B cell (primary cell): ENCODE data around the gene CAMK1D. TPM values are rescaled to one million over a fixed set of nuclear protein-coding genes. Genes with fewer than 3 reads are reported as not detected.

Experiments used
- ATAC-seq: fragments of 200-7000 bp; cut with Tn5 transposase; one replicate; pipeline ENCODE4 v1.10.0; 2021; ENCODE audit warnings: low read depth, mild to moderate bottlenecking, moderate number of reproducible peaks, moderate library complexity
- CTCF ChIA-PET: fragments of 350-600 bp; sonication (Branson Sonifier 250); formaldehyde crosslinking; loops from one replicate; lab custom pipeline; 2021; ENCODE audit warnings: antibody characterized with exemption, inconsistent platforms; lab: Charles Lee
- POLR2A ChIA-PET: fragments of 350-600 bp; sonication (Branson Sonifier 250); formaldehyde crosslinking; loops from one replicate; lab custom pipeline; 2021; ENCODE audit warnings: antibody characterized with exemption; lab: Charles Lee
- DNase-seq: peaks from one replicate; pipeline ENCODE4 v3.0.0; 2013
- H2AFZ ChIP-seq: 2 replicates; pipeline ENCODE4 v1.6.1; 2012; ENCODE audit warnings: mild to moderate bottlenecking, low read depth, low read length; ENCODE audit not compliant: insufficient read depth, poor library complexity, severe bottlenecking
- H3K27ac ChIP-seq, 2 donors: 1 replicate in 1 of 2; 2 replicates in 1 of 2; pipeline ENCODE4 v1.5.1; 2012 to 2013; ENCODE audit warnings: low read length in 2 of 2, mild to moderate bottlenecking in 2 of 2, moderate library complexity in 1 of 2
- H3K27me3 ChIP-seq, 4 experiments: fragments of 200-600 bp in 1 of 4; sonication (generic) in 1 of 4; replicated peaks in 1 of 4; 1 replicate in 2 of 4; 2 replicates in 2 of 4; pipeline versions ENCODE4 v1.6.1 to v1.7.0; 2013 to 2016; ENCODE audit warnings: low read length in 3 of 4, mild to moderate bottlenecking in 2 of 4, mixed read lengths in 1 of 4, moderate library complexity in 1 of 4; ENCODE audit not compliant: insufficient read depth in 4 of 4, control insufficient read depth in 3 of 4; ENCODE audit errors: control extremely low read depth in 1 of 4
- H3K36me3 ChIP-seq, 2 experiments: replicated peaks in 1 of 2; 1 replicate in 1 of 2; 2 replicates in 1 of 2; pipeline versions ENCODE4 v1.6.1 to v1.7.1; 2013; ENCODE audit warnings: low read length in 1 of 2; ENCODE audit not compliant: insufficient read depth in 2 of 2, control insufficient read depth in 1 of 2; ENCODE audit errors: control extremely low read depth in 1 of 2, extremely low read depth in 1 of 2
- H3K4me1 ChIP-seq, 2 donors: fragments of 200-600 bp in 1 of 2; sonication (generic) in 1 of 2; 1 replicate in 1 of 2; 2 replicates in 1 of 2; pipeline versions ENCODE4 v1.5.1 to v1.6.1; 2013 to 2017; ENCODE audit warnings: low read length in 2 of 2; ENCODE audit not compliant: control insufficient read depth in 2 of 2, insufficient read depth in 2 of 2
- H3K4me2 ChIP-seq: replicated peaks from 2 replicates; pipeline ENCODE3; 2012; ENCODE audit warnings: mild to moderate bottlenecking, low read depth, low read length; ENCODE audit not compliant: poor library complexity, severe bottlenecking
- H3K4me3 ChIP-seq, 5 experiments: fragments of 200-600 bp in 1 of 5; sonication (generic) in 1 of 5; 1 replicate in 3 of 5; 2 replicates in 2 of 5; pipeline versions ENCODE4 v1.5.1 to v1.7.0; 2011 to 2016; ENCODE audit warnings: low read length in 4 of 5, mild to moderate bottlenecking in 4 of 5, low read depth in 2 of 5, control low read depth in 1 of 5, moderate library complexity in 1 of 5; ENCODE audit not compliant: insufficient read depth in 1 of 5; ENCODE audit errors: control extremely low read depth in 1 of 5, extremely low read depth in 1 of 5
- H3K79me2 ChIP-seq: fragments of 200-600 bp; sonication (generic); one replicate; pipeline ENCODE4 v1.6.0; 2016; ENCODE audit warnings: low read length; ENCODE audit not compliant: control insufficient read depth, insufficient read depth
- H3K9ac ChIP-seq: fragments of 200-600 bp; sonication (generic); 2 replicates; pipeline ENCODE4 v1.6.1; 2017; ENCODE audit warnings: mild to moderate bottlenecking, low read length, moderate library complexity
- H3K9me3 ChIP-seq, 3 donors: one replicate each; pipeline versions ENCODE4 v1.6.1 to v1.7.1; 2013; ENCODE audit warnings: low read length in 2 of 3; ENCODE audit not compliant: control insufficient read depth in 2 of 3, insufficient read depth in 1 of 3; ENCODE audit errors: control extremely low read depth in 1 of 3
- H4K20me1 ChIP-seq: 2 replicates; pipeline ENCODE4 v1.6.0; 2012; ENCODE audit warnings: mild to moderate bottlenecking, low read length; ENCODE audit not compliant: insufficient read depth, control insufficient read depth, poor library complexity, severe bottlenecking
- H3K27ac Mint-ChIP-seq: one replicate; pipeline ENCODE4 v1.8.0; 2021; ENCODE audit warnings: mixed read lengths
- H3K27me3 Mint-ChIP-seq: one replicate; pipeline ENCODE4 v1.8.0; 2021; ENCODE audit warnings: mixed read lengths
- H3K4me1 Mint-ChIP-seq: one replicate; pipeline ENCODE4 v1.8.0; 2021; ENCODE audit warnings: mixed read lengths
- H3K4me3 Mint-ChIP-seq: one replicate; pipeline ENCODE4 v1.8.0; 2021; ENCODE audit warnings: mixed read lengths
- H3K9me3 Mint-ChIP-seq: one replicate; pipeline ENCODE4 v1.8.0; 2022; ENCODE audit warnings: mixed read lengths; ENCODE audit not compliant: insufficient read depth
- CTCF ChIP-seq: fragments of 200-600 bp; IDR thresholded peaks from one replicate; pipeline ENCODE4 v1.8.0; 2022; ENCODE audit warnings: antibody characterized with exemption, mild to moderate bottlenecking
- EZH2 ChIP-seq: IDR thresholded peaks from 2 replicates; pipeline ENCODE4 v1.6.1; 2012; ENCODE audit warnings: borderline replicate concordance, low read depth, mild to moderate bottlenecking, moderate library complexity, low read length; ENCODE audit not compliant: insufficient read depth, poor library complexity, severe bottlenecking
- WGBS: methylation state at CpG from one replicate; pipeline ENCODE4 v1.1.5; 2013; ENCODE audit warnings: missing lambda C conversion rate; ENCODE audit not compliant: insufficient coverage; 5-methylcytosine and 5-hydroxymethylcytosine counted together
- intact Hi-C: fragments of 100-400 bp; cut with micrococcal nuclease; formaldehyde crosslinking; loops from one replicate; pipeline ENCODE4 v1.10.0; 2022
- polyA plus RNA-seq: library from polyadenylated mRNA; depleted of rRNA; stranded (reverse); fragments of >200 nt; gene quantifications from 2 replicates; pipeline ENCODE4 v1.2.3, GENCODE V29; 2012
- total RNA-seq, 2 donors: library from RNA; stranded (reverse); fragments of 120-200 nt in 1 of 2; gene quantifications; 1 replicate in 1 of 2; 2 replicates in 1 of 2; pipeline versions ENCODE4 v1.2.3 to v1.2.4, GENCODE V29; 2013 to 2022

Gene CAMK1D
- total and polyA plus RNA-seq, 2 donors (not counting 1 experiment from before 2014, with no cell fraction given) = 34.1 to 69.7 TPM

- no peaks in the 10 kb centered on the region for H3K9me3 ChIP-seq
- H3K27ac Mint-ChIP-seq = no peak overlapping the region
- H3K4me1 ChIP-seq = peaks cover 10 to 15% of the 10 kb centered on the region in 2 donors
- H3K36me3 ChIP-seq = peaks cover 0 to 2% of the 10 kb centered on the region in 2 experiments
- H2AFZ ChIP-seq = no peak overlapping the region
- WGBS = 97% methylated on average over 17 of the region's 17 CpGs
- H3K4me1 Mint-ChIP-seq = peaks cover 26% of the 10 kb centered on the region
- no peaks in the 10 kb centered on the region for H3K27me3 ChIP-seq
- peaks cover 77% of the 10 kb centered on the region for H4K20me1 ChIP-seq
- no peak for ATAC-seq
- H3K4me3 ChIP-seq = no peak overlapping the region
- DNase-seq = no peak
- no peak for TF ChIP-seq CTCF
- TF ChIP-seq EZH2 = no peak
- ChIA-PET CTCF (interaction anchor here (1.1 kb wide), 1 partner anchor 401 kb away, joined by 3 read pairs; no protein-coding TSS in a partner anchor), POLR2A (no interaction called here)
- no peaks in the 10 kb centered on the region for H3K9me3 Mint-ChIP-seq
- no peak overlapping the region for H3K4me2 ChIP-seq
- intact Hi-C loops = no loop called here
- no peak overlapping the region for H3K4me3 Mint-ChIP-seq
- H3K79me2 ChIP-seq = peaks cover 97% of the 10 kb centered on the region
- no peaks in the 10 kb centered on the region for H3K27me3 Mint-ChIP-seq
- no peak overlapping the region for H3K9ac ChIP-seq
- no peak overlapping the region for H3K27ac ChIP-seq
Measured at GRCh38 chr10:12615296-12616220, 266.2 kb downstream of the CAMK1D start.
